HG03565 (cell line): Measurements from ENCODE around the gene NUCB2.

Experiments used
- ATAC-seq: cut with Tn5 transposase; IDR thresholded peaks from one replicate; pipeline ENCODE4 v1.9.1; 2021; ENCODE audit warnings: mild to moderate bottlenecking, moderate library complexity; ENCODE audit not compliant: unreplicated experiment

The NUCB2 gene

GRCh38 chr11:17328871-17329494 is 52.4 kb downstream of the NUCB2 start:
- ATAC-seq = no peak

GRCh38 chr11:17331669-17332068 is 55.1 kb downstream of the NUCB2 start:
- no peak for ATAC-seq

GRCh38 chr11:17333799-17334586 is 57.5 kb downstream of the NUCB2 start:
- no peak for ATAC-seq

DNA sequence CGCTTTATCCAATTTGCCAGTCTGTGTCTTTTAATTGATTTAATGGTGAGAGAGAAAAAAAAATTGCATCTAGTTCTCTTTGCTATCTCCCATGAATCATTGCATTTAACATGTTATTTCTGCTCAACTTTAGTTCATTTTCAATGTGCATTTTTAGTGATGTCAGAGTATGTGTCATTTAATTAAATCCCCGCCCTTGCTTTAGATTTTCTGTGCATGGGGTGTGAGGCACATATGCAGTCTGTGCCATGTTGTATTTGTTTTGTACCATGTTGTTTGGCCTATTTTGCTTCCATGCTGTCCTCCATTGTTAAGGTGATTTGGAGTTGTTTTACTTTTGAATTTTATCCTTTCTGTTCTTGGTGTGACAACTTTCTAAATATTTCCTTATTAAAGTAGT is 66.7 kb downstream of the NUCB2 start:
- no peak for ATAC-seq

DNA sequence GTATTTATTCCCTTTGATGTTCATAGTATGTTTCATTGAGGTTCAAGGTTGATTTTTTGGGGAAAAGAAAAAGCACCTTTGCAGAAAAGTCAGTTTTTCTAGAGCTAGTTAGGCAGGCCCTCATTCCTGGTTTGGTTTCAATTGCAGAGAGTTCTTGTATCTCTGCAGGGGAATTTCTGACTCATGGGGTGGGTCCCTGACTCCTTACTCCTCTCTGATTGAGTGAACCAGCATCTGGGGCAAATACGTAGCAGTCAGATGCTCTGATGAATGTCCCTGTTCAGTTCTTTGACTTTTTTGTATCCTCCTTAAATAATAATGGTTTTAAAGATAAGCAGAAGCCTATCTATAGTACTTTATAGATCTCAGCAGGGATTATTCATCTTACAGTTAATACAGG is 67.4 kb downstream of the NUCB2 start:
- no peak for ATAC-seq

- ATAC-seq = no peak
Measured at GRCh38 chr11:17347676-17348075, 71.1 kb downstream of the NUCB2 start.

DNA sequence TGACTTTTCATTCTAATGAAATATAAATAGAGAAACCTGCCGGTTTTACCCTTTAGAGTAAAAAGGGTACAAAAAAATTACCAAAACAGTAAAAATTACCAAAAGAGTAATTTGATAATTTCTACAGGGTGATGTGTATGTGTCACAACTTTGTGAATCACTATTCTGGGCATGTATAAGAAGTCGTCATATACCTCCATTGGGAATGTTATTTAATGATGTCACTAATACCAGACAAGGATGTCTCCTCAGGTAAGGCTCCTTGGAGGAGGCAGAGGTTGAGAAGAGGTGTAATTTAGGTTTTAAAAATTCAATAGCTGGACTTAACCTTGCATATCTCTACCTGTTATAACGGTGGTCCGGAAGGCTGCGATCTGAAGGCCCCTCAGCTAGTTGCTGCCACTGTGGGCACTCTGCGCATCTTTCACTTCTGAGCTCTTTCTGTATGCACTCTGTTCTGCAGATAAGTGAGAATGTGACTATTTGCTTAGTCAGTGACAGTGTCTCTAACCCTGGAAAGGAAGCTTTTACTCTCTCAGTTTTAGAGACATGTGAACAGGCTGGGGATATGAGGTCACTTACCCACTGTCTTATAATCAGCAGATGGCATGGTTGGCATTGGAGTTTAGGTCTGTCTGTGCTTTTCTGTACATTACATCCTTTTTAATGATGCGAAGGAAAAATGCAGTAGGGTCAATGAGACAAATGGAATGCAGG is 74.1 kb downstream of the NUCB2 start:
- ATAC-seq = no peak

DNA sequence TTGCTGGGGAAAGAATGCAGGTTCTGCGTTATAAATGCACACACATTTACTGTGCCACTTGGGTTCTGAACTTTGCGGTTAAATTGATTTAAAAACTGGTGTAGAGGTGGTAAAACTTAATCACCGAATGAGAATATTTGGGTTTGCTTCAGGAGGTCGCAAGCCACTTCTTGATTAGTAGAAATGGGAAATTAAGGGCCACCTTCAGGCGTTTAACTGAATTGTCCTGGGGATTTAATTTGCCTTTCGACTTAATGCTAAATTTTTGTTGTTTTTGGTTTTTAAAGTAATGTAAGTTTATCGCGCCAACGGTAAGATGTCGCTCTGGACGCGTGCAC is 74.6 kb downstream of the NUCB2 start:
- no peak for ATAC-seq

DNA sequence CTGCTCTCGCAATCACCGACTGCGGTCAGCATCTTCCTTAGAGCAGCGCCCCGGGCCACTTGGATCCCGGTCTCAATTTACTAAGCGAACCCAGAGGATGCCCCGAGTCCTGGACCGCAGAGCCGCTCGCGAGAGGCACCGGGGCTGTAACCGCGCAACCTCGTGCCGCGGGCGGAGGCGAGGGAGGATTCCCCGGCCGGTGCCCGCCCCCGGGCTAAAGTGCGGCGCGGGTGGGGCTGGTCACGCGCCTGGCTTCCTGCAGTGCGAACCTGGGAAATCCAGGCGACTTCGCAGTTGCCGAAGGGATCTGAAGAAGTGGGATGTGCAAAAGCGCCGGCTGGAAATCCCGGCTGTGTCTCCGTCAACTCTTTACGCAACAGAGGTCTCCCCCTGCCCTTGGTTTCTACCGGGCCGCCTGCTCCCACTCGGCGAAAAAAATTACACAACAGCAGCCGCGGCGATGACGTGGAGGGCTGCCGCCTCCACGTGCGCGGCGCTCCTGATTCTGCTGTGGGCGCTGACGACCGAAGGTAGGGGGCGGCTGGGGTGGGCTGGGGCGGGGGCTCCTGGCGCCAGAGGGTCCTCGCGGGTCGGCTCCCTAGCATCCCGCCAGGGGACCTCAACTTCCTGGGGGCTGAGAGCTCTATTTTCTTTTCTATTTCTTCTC is 75.1 kb downstream of the NUCB2 start, which contains the start of gene NCR3LG1:
Gene NCR3LG1, plus strand, starts transcription at position 291 of the 667 bp plus-strand sequence. Its CDS starts 170 bp downstream, at position 461.
- no peak for ATAC-seq

DNA sequence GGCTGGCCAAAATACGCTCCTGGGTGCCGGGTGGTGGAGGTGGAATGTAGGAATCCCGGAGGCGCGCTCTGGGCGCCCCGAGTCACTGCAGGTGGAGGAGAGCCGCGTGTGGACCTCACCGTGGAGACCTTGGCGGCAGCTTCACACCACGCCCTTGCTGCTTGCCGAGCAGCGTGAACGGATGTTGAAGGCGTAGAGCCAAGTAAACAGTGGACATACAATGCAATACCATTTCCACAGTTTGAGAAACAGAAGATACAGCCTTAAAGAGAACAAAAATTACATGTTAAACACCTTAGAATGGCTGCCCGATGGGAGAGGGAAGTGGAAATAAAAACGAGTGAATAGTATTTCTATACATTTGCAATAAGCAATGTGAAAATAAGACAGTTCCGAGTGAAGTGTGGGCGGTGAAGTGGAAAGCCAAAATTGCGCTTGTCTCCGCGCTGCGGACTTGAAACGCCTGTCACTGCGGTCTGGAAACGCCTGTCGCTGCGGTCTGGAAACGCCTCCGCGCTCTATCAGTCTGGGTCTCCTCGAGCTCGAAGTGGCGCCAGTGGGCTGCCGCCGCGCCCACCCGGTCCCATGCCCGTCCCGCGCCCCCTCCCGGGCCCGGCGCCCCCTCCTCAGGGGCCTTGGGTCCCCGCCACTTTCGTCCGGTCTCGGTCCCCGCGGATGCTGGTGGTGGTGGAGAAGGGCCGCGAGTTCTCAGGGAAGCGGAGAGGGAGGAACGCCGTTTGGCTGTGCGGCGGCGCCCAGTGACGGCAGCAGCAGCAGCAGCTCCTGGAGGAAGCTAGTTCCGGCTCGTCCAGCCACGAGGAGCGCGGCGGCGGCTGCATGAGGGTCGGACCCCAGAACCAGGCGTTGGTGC is 76.6 kb downstream of the NUCB2 start:
- no peak for ATAC-seq

GRCh38 chr11:17353821-17354600 is 77.5 kb downstream of the NUCB2 start:
- no peak for ATAC-seq

- ATAC-seq = no peak
Measured at GRCh38 chr11:17354601-17354991, 78.1 kb downstream of the NUCB2 start.

GRCh38 chr11:17366495-17366894 is 90.0 kb downstream of the NUCB2 start:
- ATAC-seq = no peak

- no peak for ATAC-seq
Measured at GRCh38 chr11:17368551-17368950, 92.0 kb downstream of the NUCB2 start.

DNA sequence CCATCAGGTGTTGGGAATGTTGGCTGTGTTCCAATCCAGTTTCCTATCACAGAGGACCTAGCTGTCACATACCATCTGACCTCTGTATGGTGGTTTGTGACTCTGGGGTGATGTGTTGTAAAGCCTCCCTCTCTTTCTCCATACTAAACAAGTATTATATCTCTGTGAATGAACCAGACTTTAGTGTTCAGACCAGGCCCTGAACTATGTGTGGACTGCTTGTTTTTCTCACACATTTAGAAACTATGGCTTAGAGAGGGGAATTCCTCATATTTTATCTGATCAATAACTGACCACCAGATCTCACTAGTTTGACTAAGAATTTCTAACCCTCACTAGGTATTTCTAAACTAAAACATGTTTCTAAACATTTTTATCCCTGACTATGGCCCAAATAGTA is 92.6 kb downstream of the NUCB2 start:
- peak; percentile 53 for ATAC-seq

- ATAC-seq = no peak
Measured at GRCh38 chr11:17369684-17370243, 93.2 kb downstream of the NUCB2 start.

- ATAC-seq = no peak
Measured at GRCh38 chr11:17371614-17372013, 95.1 kb downstream of the NUCB2 start.

DNA sequence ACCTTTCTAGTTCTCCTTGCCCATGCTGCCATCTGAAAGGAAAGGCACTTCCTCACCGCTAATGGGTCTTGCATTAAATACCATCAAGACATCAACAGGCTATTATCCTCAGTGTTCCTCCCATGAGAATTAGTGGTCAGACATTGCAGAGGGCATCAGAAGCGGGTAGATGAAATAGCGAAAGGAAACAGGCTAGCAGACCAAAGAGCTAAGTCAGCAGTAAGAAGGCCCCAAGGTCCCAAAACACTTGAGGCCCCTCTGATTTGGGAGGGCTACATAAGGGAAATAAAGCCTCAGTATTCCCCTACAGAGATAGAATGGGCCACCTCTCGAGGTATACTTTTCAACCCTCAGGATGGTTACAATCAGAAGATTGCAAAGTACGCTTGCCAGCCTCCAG is 99.0 kb downstream of the NUCB2 start:
- ATAC-seq = no peak

DNA sequence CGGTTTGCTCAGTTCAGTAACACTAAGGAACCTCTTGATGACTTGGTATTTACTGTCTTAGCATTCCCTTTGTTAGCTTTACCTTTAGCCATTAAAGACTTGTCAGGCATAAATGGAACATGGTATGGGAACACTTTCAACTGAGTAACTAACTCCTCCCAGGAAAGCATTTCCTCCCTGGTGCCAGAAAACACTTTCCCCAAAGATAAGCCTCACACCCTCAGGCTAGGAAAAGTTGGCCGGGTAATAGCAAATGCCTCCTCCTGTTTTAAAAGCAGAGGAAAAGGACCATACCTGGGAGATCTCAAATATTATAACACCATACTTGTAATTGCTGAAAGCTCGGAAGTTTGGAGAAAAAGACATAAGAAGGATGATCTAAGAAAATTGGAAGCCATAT is 100.0 kb downstream of the NUCB2 start:
- no peak for ATAC-seq
